Metanephros (tissue), 1 donor: ENCODE data around the gene CEACAM21. TPM values are rescaled to one million over a fixed set of nuclear protein-coding genes. Genes with fewer than 3 reads are reported as not detected.

Experiments
- total RNA-seq: library from RNA; depleted of rRNA; stranded (reverse); fragments of >200 nt; gene quantifications from one replicate; pipeline ENCODE4 v1.2.3, GENCODE V29; 2014

The CEACAM21 gene
- 3.5 TPM for total RNA-seq

GRCh38 chr19:41575998-41576397 is at the start of gene CEACAM21:
Gene CEACAM21, plus strand, starts transcription at chr19:41576166. Its CDS starts 109 bp downstream, at chr19:41576275.

GRCh38 chr19:41626877-41627276 is 50.9 kb downstream of the CEACAM21 start, which contains the start of gene CEACAM4:
Gene CEACAM4, minus strand, starts transcription at chr19:41627074. Its CDS starts 111 bp downstream, at chr19:41626963.

Other genes with a start within 250 kb of the CEACAM21 start
- 23.9 TPM for gene TGFB1, start 222.2 kb upstream of the CEACAM21 start, total RNA-seq
- 6.9 TPM for gene B9D2, start 212.0 kb upstream of the CEACAM21 start, total RNA-seq
- gene TMEM91, start 199.6 kb upstream of the CEACAM21 start, total RNA-seq, result 15.5 TPM
- gene EXOSC5, start 178.8 kb upstream of the CEACAM21 start, total RNA-seq, result 14.5 TPM
- gene BCKDHA, start 178.3 kb upstream of the CEACAM21 start, total RNA-seq, result 74.7 TPM
- 8.0 TPM for gene B3GNT8, start 148.8 kb upstream of the CEACAM21 start, total RNA-seq
- 30.4 TPM for gene DMAC2, start 136.3 kb upstream of the CEACAM21 start, total RNA-seq
- 0.64 TPM for gene ERICH4, start 133.0 kb upstream of the CEACAM21 start, total RNA-seq
- gene CEACAM4, start 50.9 kb downstream of the CEACAM21 start, total RNA-seq, result 2.2 TPM
- gene CEACAM7, start 112.1 kb downstream of the CEACAM21 start, total RNA-seq, result not detected
- not detected for gene CEACAM5, start 132.5 kb downstream of the CEACAM21 start, total RNA-seq
- 1.1 TPM for gene CEACAM6, start 179.4 kb downstream of the CEACAM21 start, total RNA-seq
- 2.6 TPM for gene CEACAM3, start 220.4 kb downstream of the CEACAM21 start, total RNA-seq